IMR-90 (cell line): ENCODE measurements around the gene SH3RF1. TPM values are rescaled to one million over a fixed set of nuclear protein-coding genes. Genes with fewer than 3 reads are reported as not detected.

Source experiments
- ATAC-seq: fragments of 200-7000 bp; cut with Tn5 transposase; 2 replicates; pipeline ENCODE4 v1.9.1; 2020; ENCODE audit warnings: low read depth, mild to moderate bottlenecking, moderate library complexity
- BruUV-seq: library from RNA; stranded (reverse); fragments of 400-500 nt; replicated peaks from 2 replicates; lab custom pipeline; 2021; lab: Mats Ljungman, UMichigan
- CTCF ChIA-PET: fragments of 300-600 bp; formaldehyde crosslinking; extraction: SDS; loops from one replicate; lab custom pipeline; 2021; ENCODE audit warnings: antibody characterized with exemption; lab: Yijun Ruan, JAX
- POLR2A ChIA-PET: fragments of 300-600 bp; sonication (Branson Sonifier 250); formaldehyde crosslinking; loops from one replicate; lab custom pipeline; 2022; ENCODE audit warnings: antibody characterized with exemption; ENCODE audit not compliant: unreplicated experiment; lab: Charles Lee
- DNase-seq: peaks from one replicate; pipeline ENCODE4 v3.0.0; 2013
- H2AFZ ChIP-seq: replicated peaks from 2 replicates; pipeline ENCODE3; 2013; ENCODE audit warnings: low read length, mild to moderate bottlenecking; ENCODE audit not compliant: poor library complexity
- H2AK5ac ChIP-seq: 2 replicates; pipeline ENCODE4 v1.6.1; 2013; ENCODE audit warnings: low read depth, low read length, inconsistent platforms
- H2AK9ac ChIP-seq: replicated peaks from 2 replicates; pipeline ENCODE3; 2013; ENCODE audit warnings: mild to moderate bottlenecking, low read depth, low read length, moderate library complexity; ENCODE audit not compliant: poor library complexity
- H2BK120ac ChIP-seq: 2 replicates; pipeline ENCODE4 v1.6.1; 2013; ENCODE audit warnings: low read depth, low read length, inconsistent platforms
- H2BK15ac ChIP-seq: 3 replicates; pipeline ENCODE4 v1.6.1; 2013; ENCODE audit warnings: low read depth, low read length, inconsistent platforms
- H2BK20ac ChIP-seq: 2 replicates; pipeline ENCODE4 v1.6.1; 2013; ENCODE audit warnings: low read depth, mild to moderate bottlenecking, inconsistent platforms, low read length, moderate library complexity
- H2BK5ac ChIP-seq: 2 replicates; pipeline ENCODE4 v1.6.1; 2013; ENCODE audit warnings: mild to moderate bottlenecking, low read depth, low read length, inconsistent platforms; ENCODE audit not compliant: poor library complexity, severe bottlenecking
- H3K14ac ChIP-seq: replicated peaks from 2 replicates; pipeline ENCODE4 v1.6.1; 2013; ENCODE audit warnings: low read depth, low read length, inconsistent platforms
- H3K18ac ChIP-seq: 2 replicates; pipeline ENCODE4 v1.6.1; 2013; ENCODE audit warnings: low read depth, low read length, control low read depth
- H3K23ac ChIP-seq: 2 replicates; pipeline ENCODE4 v1.6.1; 2013; ENCODE audit warnings: low read depth, low read length, inconsistent platforms
- H3K27ac ChIP-seq: 2 replicates; pipeline ENCODE4 v1.5.1; 2013; ENCODE audit warnings: mild to moderate bottlenecking, control low read depth, low read length; ENCODE audit not compliant: insufficient read depth
- H3K27me3 ChIP-seq: 2 replicates; pipeline ENCODE4 v1.6.1; 2013; ENCODE audit warnings: low read length; ENCODE audit not compliant: control insufficient read depth, insufficient read depth
- H3K36me3 ChIP-seq: 2 replicates; pipeline ENCODE4 v1.6.1; 2013; ENCODE audit warnings: low read length, mixed read lengths; ENCODE audit not compliant: control insufficient read depth, insufficient read depth
- H3K4ac ChIP-seq: 2 replicates; pipeline ENCODE4 v1.6.1; 2013; ENCODE audit warnings: low read depth, low read length, inconsistent platforms
- H3K4me1 ChIP-seq: 2 replicates; pipeline ENCODE4 v1.6.1; 2013; ENCODE audit warnings: low read length, mixed read lengths; ENCODE audit not compliant: control insufficient read depth, insufficient read depth
- H3K4me2 ChIP-seq: 2 replicates; pipeline ENCODE4 v1.6.1; 2013; ENCODE audit warnings: low read depth, mild to moderate bottlenecking, control low read depth, low read length, moderate library complexity
- H3K4me3 ChIP-seq: 2 replicates; pipeline ENCODE4 v1.5.1; 2013; ENCODE audit warnings: low read depth, mild to moderate bottlenecking, control low read depth, low read length, moderate library complexity; ENCODE audit not compliant: insufficient read depth
- H3K56ac ChIP-seq: 2 replicates; pipeline ENCODE4 v1.6.1; 2013; ENCODE audit warnings: low read length, inconsistent platforms; ENCODE audit not compliant: insufficient read depth; ENCODE audit errors: extremely low read depth
- H3K79me1 ChIP-seq, 2 experiments: 2 replicates each; pipeline ENCODE4 v1.6.1; 2013; ENCODE audit warnings: low read length in 2 of 2, inconsistent platforms in 1 of 2, low read depth in 1 of 2
- H3K9ac ChIP-seq: 2 replicates; pipeline ENCODE4 v1.6.1; 2013; ENCODE audit warnings: low read depth, low read length, control low read depth
- H3K9me1 ChIP-seq: 2 replicates; pipeline ENCODE4 v1.6.1; 2013; ENCODE audit warnings: low read length, inconsistent platforms; ENCODE audit not compliant: insufficient read depth
- H3K9me3 ChIP-seq: 2 replicates; pipeline ENCODE4 v1.6.1; 2013; ENCODE audit warnings: low read length; ENCODE audit not compliant: control insufficient read depth, insufficient read depth
- H4K20me1 ChIP-seq: 2 replicates; pipeline ENCODE4 v1.6.1; 2013; ENCODE audit warnings: low read length, inconsistent platforms; ENCODE audit not compliant: insufficient read depth
- H4K5ac ChIP-seq: 2 replicates; pipeline ENCODE4 v1.6.1; 2013; ENCODE audit warnings: mild to moderate bottlenecking, low read depth, low read length, control low read depth
- H4K8ac ChIP-seq, 2 experiments: 2 replicates each; pipeline ENCODE4 v1.6.1; 2013; ENCODE audit warnings: low read depth in 2 of 2, low read length in 2 of 2, control low read depth in 1 of 2, inconsistent platforms in 1 of 2
- H4K91ac ChIP-seq: 2 replicates; pipeline ENCODE4 v1.6.1; 2013; ENCODE audit warnings: low read depth, low read length, inconsistent platforms; ENCODE audit not compliant: insufficient read depth
- BHLHE40 ChIP-seq: fragments of 150-350 bp; IDR thresholded peaks from 2 replicates; pipeline ENCODE4 v1.6.1; 2016; ENCODE audit warnings: mild to moderate bottlenecking, low read depth, low read length
- CEBPB ChIP-seq: IDR thresholded peaks from 2 replicates; pipeline ENCODE4 v1.6.1; 2012; ENCODE audit warnings: low read depth, low read length, improper control_type of control experiment
- MAZ ChIP-seq: IDR thresholded peaks from 2 replicates; pipeline ENCODE4 v1.6.1; 2012; ENCODE audit warnings: low read depth, mild to moderate bottlenecking, low read length, improper control_type of control experiment, moderate library complexity, borderline replicate concordance
- MXI1 ChIP-seq: IDR thresholded peaks from 2 replicates; pipeline ENCODE4 v1.6.1; 2012; ENCODE audit warnings: low read depth, mild to moderate bottlenecking, low read length, moderate library complexity, borderline replicate concordance
- NFE2L2 ChIP-seq: fragments of 150-350 bp; IDR thresholded peaks from 2 replicates; pipeline ENCODE4 v1.6.1; 2016; ENCODE audit warnings: low read depth, mild to moderate bottlenecking, low read length
- POLR2A ChIP-seq: IDR thresholded peaks from 2 replicates; pipeline ENCODE4 v1.6.1; 2012; ENCODE audit warnings: mild to moderate bottlenecking, low read depth, low read length
- RFX5 ChIP-seq: IDR thresholded peaks from 2 replicates; pipeline ENCODE4 v1.8.0; 2012; ENCODE audit warnings: low read depth, mild to moderate bottlenecking, low read length, moderate library complexity
- SMC3 ChIP-seq: fragments of 150-350 bp; IDR thresholded peaks from 2 replicates; pipeline ENCODE4 v1.6.1; 2016; ENCODE audit warnings: low read depth, mild to moderate bottlenecking, antibody characterized with exemption, low read length, moderate library complexity
- WGBS, 2 experiments: methylation state at CpG; one replicate each; pipeline versions ENCODE4 v1.1.5 to v1.1.7; 2013; ENCODE audit warnings: missing lambda C conversion rate in 2 of 2; ENCODE audit not compliant: insufficient read length in 1 of 2; ENCODE audit errors: extremely low coverage in 2 of 2; 5-methylcytosine and 5-hydroxymethylcytosine counted together
- dilution Hi-C: fragments of 300-500 bp; cut with HindIII; formaldehyde crosslinking; loops from one replicate; pipeline ENCODE4 v1.14.3; 2018; ENCODE audit warnings: low sequenced_read_pairs; ENCODE audit not compliant: unreplicated experiment
- in situ Hi-C: fragments of 300-500 bp; cut with MboI; formaldehyde crosslinking; loops from 3 replicates; pipeline ENCODE4 v1.14.3; 2019; ENCODE audit warnings: low sequenced_read_pairs, inconsistent platforms, mixed read lengths
- intact Hi-C: fragments of 100-400 bp; cut with micrococcal nuclease; formaldehyde crosslinking; loops from 2 replicates; pipeline ENCODE4 v1.10.0; 2022
- polyA plus RNA-seq, 3 experiments: library from polyadenylated mRNA; depleted of rRNA; stranded (reverse); fragments of >200 nt; gene quantifications; 2 replicates each; pipeline ENCODE4 v1.2.3, GENCODE V29; 2012; ENCODE audit warnings: low replicate concordance in 1 of 3
- total RNA-seq: library from RNA; depleted of rRNA; stranded (reverse); fragments of >200 nt; gene quantifications from 2 replicates; pipeline ENCODE4 v1.2.3, GENCODE V29; 2012
- TF ChIP-seq, protein P1 (sequence below): fragments of 150-350 bp; IDR thresholded peaks from 2 replicates; pipeline ENCODE4 v1.6.1; 2017; ENCODE audit warnings: mild to moderate bottlenecking, antibody characterized with exemption, low read length, low read depth
- TF ChIP-seq, protein P2 (sequence below): conservative IDR thresholded peaks from 2 replicates; pipeline ENCODE4 v1.5.1; 2012; ENCODE audit warnings: mild to moderate bottlenecking, low read depth, low read length, improper control_type of control experiment
- TF ChIP-seq, protein P3 (sequence below): fragments of 150-350 bp; IDR thresholded peaks from 2 replicates; pipeline ENCODE4 v1.6.1; 2016; ENCODE audit warnings: low read depth, mild to moderate bottlenecking, low read length, moderate library complexity, borderline replicate concordance

The SH3RF1 gene
- total and polyA plus RNA-seq, 2 of the 4 experiments (the other 2 are of a cell fraction) = 22.0 to 29.8 TPM

DNA sequence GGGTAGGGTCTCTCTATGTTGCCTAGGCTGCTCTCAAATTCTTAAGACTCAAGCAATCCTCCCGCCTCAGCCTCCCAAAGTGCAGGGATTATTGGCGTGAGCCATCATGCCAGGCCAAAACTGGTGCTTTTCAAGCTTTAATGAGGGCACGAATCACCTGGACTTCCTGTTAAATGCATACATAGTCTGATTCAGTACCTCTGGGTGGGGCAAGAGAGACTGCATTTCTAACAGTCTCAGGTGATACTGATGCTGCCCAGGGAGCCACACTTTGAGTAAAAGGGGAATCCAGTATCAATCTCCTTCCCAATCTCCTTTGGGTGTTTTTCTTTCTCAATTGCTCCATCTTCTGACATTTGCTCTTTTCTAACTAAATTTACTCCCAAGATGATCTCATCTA, 96.5 kb downstream of the SH3RF1 start:
- Histone ChIP-seq H3K9me1 (peaks cover 16% of the 10 kb centered on the region; the same call in 1 of the 2 replicates), H3K14ac (no peak overlapping the region), H3K4me3 (no peak overlapping the region), H4K5ac (no peak overlapping the region; the same call in 1 of the 2 replicates), H4K91ac (no peak overlapping the region), H3K23ac (no peak overlapping the region), H3K27me3 (no peaks in the 10 kb centered on the region), H2AK9ac (no peak overlapping the region), H3K9me3 (no peaks in the 10 kb centered on the region), H3K36me3 (no peaks in the 10 kb centered on the region; the same call in 1 of the 2 replicates), H2BK15ac (no peak overlapping the region), H3K9ac (no peak overlapping the region), H2BK5ac (no peak overlapping the region), H3K27ac (no peak overlapping the region), H4K8ac (no peak overlapping the region), H2AFZ (no peak overlapping the region), H3K4me2 (no peak overlapping the region), H3K56ac (no peak overlapping the region), H3K79me1 (peaks cover 27 to 76% of the 10 kb centered on the region in 2 experiments), H3K4ac (no peak overlapping the region), H2BK120ac (no peak overlapping the region), H3K4me1 (peaks cover 9% of the 10 kb centered on the region), H3K18ac (no peak overlapping the region), H2BK20ac (no peak overlapping the region), H2AK5ac (no peak overlapping the region), H4K20me1 (peaks cover 42% of the 10 kb centered on the region)
- CTCF ChIA-PET = interaction anchor here (0.6 kb wide), 1 partner anchor 41 kb away, joined by 3 read pairs; no protein-coding TSS in a partner anchor
- in situ Hi-C loops = no loop called here
- WGBS, 2 experiments = 80% methylated on average over 1 of the region's 3 CpGs; no CpG with 5 or more reads in 1 of the 2 experiments
- POLR2A ChIA-PET = no interaction called here
- intact Hi-C loops = no loop called here
- dilution Hi-C loops = no loop called here
- DNase-seq (no peak), ATAC-seq (no peak)
- TF ChIP-seq BHLHE40 (no peak), POLR2A (no peak), NFE2L2 (no peak), MXI1 (no peak), MAZ (no peak), SMC3 (no peak), CEBPB (no peak), RFX5 (no peak)
- TF ChIP-seq, protein P1, sequence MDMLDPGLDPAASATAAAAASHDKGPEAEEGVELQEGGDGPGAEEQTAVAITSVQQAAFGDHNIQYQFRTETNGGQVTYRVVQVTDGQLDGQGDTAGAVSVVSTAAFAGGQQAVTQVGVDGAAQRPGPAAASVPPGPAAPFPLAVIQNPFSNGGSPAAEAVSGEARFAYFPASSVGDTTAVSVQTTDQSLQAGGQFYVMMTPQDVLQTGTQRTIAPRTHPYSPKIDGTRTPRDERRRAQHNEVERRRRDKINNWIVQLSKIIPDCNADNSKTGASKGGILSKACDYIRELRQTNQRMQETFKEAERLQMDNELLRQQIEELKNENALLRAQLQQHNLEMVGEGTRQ = no peak
- TF ChIP-seq, protein P2, sequence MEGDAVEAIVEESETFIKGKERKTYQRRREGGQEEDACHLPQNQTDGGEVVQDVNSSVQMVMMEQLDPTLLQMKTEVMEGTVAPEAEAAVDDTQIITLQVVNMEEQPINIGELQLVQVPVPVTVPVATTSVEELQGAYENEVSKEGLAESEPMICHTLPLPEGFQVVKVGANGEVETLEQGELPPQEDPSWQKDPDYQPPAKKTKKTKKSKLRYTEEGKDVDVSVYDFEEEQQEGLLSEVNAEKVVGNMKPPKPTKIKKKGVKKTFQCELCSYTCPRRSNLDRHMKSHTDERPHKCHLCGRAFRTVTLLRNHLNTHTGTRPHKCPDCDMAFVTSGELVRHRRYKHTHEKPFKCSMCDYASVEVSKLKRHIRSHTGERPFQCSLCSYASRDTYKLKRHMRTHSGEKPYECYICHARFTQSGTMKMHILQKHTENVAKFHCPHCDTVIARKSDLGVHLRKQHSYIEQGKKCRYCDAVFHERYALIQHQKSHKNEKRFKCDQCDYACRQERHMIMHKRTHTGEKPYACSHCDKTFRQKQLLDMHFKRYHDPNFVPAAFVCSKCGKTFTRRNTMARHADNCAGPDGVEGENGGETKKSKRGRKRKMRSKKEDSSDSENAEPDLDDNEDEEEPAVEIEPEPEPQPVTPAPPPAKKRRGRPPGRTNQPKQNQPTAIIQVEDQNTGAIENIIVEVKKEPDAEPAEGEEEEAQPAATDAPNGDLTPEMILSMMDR = no peak
- TF ChIP-seq, protein P3, sequence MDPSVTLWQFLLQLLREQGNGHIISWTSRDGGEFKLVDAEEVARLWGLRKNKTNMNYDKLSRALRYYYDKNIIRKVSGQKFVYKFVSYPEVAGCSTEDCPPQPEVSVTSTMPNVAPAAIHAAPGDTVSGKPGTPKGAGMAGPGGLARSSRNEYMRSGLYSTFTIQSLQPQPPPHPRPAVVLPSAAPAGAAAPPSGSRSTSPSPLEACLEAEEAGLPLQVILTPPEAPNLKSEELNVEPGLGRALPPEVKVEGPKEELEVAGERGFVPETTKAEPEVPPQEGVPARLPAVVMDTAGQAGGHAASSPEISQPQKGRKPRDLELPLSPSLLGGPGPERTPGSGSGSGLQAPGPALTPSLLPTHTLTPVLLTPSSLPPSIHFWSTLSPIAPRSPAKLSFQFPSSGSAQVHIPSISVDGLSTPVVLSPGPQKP = no peak
- no TSS peak for BruUV-seq
